Tongue (tissue), 2 donors: Measurements from ENCODE around the gene TBC1D10A. TPM values are rescaled to one million over a fixed set of nuclear protein-coding genes. Genes with fewer than 3 reads are reported as not detected.
A peak's percentile ranks its signal among the peaks of the same experiment; 100 is the strongest.

Experiments used
- DNase-seq: peaks from one replicate; pipeline ENCODE4 v3.0.0-alpha.2; 2015
- total RNA-seq: library from RNA; depleted of rRNA; stranded (reverse); fragments of >200 nt; gene quantifications from one replicate; pipeline ENCODE4 v1.2.3, GENCODE V29; 2014

Gene TBC1D10A
- total RNA-seq, 1 donor from 2014 or later = 11.0 TPM

- DNase-seq = no peak
Observed at GRCh38 chr22:30299322-30299721, 27.4 kb downstream of the TBC1D10A start.

- DNase-seq = peak; percentile 46
Observed at GRCh38 chr22:30297991-30298701, 28.6 kb downstream of the TBC1D10A start.

DNA sequence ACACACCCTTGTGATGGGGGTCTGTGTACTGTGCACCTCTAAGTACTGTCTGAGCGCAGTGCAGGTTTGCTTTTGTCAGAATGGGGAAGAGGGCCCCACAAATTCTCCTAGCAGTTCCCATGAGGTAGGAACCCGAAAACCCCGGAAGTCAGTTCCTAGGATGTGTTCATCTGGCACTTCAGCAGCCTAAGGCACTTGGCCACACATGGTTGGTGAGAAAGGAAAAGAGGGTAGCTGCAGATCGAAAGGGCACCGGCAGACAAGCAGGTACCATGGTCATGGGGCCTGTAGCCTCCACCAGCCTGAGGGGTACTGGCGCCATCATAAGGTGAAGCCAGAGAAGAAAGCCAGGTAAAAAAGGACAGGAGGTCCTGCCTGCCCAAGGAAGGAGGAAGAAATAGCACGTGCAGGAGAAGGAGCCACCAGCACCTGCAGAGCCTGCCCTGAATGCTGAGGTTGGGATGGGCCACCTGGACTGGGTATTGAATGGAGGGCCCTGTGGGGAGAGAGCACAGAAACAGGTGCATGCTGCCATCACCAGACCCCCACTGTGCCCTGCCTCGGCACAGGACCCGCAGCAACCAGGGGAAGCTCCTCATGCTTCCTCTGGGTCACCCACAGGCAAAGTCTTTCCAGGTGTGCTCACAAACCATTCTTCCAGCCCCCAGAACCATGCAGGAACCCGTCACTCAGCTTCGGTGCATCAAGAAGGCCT is 29.3 kb downstream of the TBC1D10A start:
- DNase-seq = no peak

DNA sequence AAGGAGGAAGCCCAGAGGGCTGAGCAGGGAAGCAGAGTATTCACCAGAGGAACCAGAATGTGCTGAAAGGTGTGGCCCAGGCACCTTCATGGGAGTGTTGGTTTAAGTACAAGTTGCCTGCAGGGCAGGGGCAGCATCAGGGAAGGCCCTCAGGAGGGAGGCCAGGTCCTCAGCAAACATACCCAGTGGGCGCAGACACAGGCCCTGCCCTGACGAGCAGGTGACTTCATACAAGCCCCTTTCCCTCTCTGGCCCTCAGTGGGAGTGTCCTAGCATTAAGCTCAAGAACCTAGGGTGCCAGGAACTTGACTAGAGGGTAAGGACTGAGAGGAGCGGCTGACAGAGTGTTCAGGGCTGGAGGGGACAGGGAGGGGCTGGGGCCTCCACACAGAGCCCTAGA is 29.9 kb downstream of the TBC1D10A start:
- no peak for DNase-seq

GRCh38 chr22:30296324-30296723 is 30.4 kb downstream of the TBC1D10A start:
- DNase-seq = no peak

GRCh38 chr22:30295576-30295975 is 31.2 kb downstream of the TBC1D10A start:
- DNase-seq = no peak

DNA sequence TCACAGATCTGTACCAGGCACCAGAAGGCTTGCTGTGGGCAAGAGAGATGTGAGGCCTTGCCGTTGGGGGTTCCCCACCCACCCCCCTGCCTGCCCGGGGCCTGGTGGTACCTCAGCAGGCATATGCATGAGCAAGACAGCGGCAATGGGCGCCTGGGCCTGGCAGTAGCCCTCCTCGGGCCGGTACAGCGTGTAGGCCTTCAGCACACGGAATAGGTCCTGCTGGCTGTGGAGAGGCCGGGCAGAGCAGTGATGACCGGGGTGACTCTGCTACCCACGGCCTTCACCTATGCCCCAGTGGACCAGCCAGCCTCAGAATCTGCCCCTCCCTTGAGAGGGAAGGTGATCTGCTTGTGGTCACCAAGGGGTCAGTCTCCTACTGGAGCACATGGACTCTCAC is 31.9 kb downstream of the TBC1D10A start:
- DNase-seq = no peak

DNA sequence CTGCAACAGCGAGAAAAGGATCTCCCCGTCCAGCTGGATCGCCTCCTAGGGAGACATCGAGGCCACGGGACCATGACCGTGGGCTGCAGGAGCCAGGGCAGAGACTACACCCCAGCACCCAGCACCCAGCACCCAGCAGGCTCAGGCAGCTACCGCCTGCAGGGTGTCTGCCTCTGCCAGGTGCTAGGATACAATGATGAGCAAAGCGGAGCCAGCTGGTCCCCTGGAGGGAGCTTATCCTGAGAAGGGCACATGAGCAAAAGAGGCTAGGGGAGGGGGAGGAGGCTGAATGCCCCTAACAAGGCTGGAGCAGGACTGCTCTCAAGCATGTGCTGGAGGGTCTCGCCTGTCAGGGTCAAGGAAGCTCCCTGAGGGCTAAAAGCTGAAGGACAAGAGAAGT is 32.7 kb downstream of the TBC1D10A start:
- no peak for DNase-seq

- no peak for DNase-seq
Observed at GRCh38 chr22:30293026-30293425, 33.7 kb downstream of the TBC1D10A start.

DNA sequence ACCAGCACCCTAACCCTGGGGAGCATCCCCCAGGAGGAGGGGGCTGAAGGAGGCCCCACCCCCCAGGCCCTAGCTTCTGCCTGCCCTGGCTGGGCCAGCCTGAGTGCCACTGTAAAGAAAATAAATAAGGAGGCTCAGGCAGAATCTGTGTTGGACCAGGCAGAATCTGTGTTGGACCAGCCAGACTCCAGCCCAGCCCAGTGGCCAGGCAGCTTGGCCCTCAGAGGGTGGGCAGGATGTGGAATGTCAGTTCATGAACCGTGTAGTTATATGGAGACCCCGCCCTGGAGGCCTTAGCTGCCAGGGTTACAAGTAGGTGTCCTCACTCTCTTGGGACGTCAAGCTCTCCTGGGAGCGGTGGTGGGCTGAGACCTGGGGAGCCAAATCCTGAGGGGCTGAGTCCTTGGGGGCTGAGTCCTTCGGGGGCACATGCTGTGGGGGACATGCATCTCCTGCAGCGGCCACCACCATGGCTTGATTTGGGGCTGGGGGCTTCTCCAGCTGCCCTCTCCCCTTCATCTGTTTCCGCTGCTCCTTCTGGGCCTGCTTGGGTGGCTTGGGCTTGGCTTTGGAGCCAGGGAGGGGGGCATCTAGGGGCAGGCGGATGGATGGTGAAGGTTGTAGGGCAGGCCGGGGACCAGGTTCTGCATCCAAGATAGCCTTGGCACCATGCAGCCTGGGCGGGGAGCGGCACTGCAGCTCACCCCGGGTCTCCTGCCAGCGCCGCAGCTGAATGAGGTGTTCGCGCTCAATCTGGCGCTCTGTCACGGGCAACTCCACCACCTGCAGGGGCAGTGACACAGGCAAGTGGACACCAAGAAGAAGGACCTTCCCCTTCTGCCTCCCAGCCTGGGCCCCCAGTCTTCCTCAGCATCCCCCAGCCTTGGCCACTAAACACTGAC is 34.4 kb downstream of the TBC1D10A start:
- DNase-seq = no peak

DNA sequence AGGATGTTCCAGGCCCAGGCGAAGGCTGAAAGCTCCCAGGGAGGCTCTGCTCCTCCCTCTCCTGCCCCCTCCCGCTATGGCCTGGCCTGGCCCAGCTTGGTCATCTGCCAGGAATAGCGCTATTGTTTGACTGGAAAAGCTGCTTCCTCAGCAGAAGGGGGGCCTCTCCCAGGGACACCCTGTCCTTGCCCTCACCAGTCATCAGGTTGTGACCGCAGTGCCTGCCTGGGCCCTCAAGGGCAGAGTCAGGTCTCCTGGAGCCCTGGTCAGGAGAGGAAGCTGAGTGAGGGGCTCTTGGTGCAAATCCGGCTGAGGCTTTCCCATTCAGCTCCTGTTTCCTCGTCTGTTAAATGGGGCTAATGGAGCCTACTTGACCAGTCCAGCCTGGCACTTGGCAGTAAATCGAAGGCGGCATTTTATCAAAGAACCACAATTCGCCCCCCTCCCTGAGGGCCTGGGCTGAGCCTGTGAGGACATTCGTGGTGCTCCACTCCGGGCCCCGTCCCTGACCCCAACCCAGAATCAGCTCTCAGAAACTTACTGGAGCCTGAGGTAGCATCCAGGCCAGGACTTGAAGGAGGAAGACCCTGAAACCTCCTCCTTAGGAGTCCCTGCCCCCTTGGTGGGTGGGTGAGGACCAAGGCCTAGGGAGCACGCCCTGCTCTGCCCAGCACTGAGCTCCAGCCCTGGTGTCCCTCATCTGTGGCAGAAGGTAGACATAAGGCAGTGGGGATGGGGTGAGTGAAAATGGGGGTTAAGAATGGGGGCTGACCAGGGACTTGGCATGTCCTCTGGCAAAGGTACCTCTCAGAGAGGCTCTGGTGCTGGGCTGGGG is 35.5 kb downstream of the TBC1D10A start:
- DNase-seq = peak; percentile 70

DNA sequence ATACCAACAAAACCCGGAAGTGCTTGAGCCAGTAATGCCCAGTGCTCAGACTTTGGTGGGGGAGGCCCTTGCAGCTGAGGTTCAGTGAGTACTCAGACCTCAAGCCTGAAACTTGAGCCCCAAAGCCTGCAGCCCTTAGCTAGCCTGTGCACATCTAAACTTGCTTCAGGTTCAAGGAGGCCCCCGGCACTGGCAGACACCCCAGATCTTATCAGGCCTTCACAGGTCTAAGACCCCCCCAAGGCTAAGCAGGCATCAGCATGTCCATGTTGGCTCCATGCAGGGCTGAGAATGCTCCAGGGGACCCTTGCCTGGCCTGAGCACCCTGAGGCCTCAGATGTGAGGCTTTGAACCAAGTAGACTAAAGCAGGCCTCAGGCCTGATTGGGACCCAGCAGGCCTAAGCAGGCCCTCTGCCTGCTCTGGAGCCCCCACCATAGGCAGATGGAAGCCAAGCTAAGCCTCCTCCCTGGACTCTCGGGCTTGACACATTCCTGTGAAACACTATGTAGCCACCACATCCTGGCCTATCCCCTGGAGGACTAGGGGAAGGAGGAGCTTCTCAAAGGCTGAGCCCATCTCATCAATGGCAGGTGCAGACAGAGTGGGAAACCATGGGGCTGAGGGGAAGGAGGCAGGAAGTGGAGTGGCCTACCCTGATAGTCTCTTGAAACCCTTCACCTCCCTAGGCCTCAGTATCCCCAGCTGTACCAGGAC is 36.2 kb downstream of the TBC1D10A start:
- peak; percentile 41 for DNase-seq

DNA sequence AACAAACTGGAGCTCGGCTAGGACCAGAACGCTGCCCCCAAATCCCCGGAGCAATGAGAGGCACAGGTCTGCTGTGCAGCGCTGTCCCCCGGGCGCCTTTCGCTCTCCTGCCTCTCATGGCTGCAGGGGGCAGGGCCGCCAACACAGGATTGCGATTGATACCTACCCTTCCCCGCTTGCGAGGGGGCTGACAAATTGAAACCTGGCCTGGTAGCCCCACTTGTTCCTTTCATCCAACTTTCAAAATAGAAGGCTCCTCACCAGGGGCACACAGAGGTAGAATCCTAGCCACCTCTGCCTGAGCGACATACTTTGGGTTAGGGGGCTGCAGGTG is 36.8 kb downstream of the TBC1D10A start:
- no peak for DNase-seq

DNA sequence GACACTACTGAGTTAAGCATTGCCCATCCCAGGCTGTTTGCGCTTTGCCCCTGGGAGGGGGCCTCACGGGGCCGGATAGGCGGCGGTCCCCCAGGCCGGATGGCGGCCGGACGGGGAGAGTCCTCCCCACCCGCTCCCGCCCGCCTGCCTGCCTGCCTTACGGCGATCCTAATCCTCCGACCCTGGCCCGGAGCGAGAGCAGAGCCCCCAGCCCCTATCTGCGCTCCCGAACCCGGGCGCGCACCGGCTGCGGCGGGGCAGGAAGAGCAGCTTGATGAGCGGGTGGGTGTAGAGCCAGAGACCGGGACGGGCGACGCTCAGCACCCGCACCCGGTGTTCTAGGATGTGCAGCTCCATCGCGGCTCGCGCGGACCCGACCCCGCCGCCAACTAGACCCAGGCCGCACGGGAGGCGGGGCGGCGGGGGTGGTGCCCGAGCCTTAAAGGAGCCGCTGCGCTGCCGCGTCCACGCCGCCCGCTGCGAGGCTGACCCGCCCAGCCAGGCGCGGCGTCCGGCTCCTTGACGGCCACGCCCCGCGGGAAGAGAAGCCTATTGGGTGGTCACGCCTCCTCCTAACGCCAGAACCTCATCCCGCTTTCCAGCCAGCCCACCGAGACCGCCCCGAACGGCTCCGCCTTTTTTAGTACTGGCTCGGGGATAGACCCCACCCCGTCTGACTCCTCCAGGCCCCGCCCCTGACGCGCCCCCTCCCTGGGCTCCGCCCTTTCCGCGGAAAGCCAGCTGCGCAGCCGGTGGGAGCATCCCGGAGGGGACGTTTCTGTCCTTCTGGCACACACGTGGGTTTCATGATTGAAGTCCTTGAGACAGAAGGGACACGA is 37.4 kb downstream of the TBC1D10A start, which contains the start of gene CASTOR1:
CASTOR1 (minus strand) TSS at position 365 of the 839 bp plus-strand sequence; CDS start at position 357, 8 bp downstream.
- DNase-seq = peak; percentile 99

- no peak for DNase-seq
Observed at GRCh38 chr22:30288419-30289140, 38.2 kb downstream of the TBC1D10A start.

- peak; percentile 90 for DNase-seq
Observed at GRCh38 chr22:30287648-30288418, 38.9 kb downstream of the TBC1D10A start.

DNA sequence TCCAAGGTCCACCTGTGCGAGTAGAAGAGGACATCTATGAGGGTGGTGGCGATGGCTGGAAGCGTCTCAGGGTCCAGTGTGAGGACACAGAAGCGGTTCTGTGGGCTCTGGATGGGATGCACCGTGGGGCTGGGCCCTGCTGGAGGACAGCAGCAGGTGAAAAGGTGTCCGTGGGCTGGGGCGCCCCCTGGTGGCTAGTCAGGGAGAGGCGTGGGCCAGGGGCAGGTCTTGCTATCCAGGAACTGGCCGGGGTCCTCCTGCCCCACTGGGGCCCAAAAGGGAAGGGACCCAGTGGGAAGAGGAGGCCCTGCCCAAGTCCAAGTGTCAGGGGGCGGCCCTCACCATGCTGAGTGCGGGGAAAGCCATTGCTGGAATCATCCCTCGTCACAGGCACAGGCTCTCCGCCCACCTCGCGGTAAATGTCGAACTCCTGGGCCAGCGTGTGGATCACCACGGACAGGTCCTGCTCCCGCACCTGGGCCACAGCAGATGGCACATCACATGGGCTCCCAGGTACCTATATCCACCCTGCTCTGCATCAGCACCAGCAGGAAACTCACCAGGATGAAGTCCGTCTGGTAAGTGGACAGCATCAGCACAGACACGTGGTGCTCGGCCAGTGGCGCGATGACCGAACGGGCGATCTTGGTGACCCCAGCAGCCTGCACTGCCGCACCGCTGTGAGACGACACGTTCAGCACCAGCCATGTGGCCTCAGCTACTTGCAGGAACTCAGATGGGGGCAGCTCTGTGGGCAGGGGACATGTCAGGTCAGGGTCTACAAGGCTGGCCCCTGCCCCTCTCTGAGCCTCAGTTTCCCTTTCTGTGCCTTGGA is 39.7 kb downstream of the TBC1D10A start:
- peak; percentile 60 for DNase-seq

DNA sequence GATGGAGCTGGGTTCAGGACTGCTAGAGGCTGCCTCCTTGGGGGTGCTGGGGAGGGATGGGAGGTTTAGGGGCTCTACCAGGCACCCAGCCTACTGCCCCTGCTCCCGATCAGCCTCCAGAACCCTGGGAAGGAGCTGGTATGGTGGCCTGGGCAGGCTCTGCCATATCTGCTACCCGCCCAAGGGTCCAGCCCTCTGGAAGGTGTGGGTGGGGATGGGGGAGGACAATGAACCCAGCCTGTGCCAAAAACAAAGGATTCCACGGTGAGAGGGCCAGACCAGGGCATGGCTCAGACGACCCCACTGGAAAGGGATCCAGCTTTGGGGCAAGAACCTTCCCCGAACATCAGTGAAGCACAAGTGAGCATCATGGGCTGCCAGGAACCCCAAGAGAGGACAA is 40.4 kb downstream of the TBC1D10A start:
- DNase-seq = no peak
